ENCODE results near the gene GRK5.

Gene GRK5

GRCh38 chr10:119445935-119446317 lies 238.6 kb downstream of the GRK5 start:
- no peak for DNase-seq (ENCODE audit: low read depth)

DNA sequence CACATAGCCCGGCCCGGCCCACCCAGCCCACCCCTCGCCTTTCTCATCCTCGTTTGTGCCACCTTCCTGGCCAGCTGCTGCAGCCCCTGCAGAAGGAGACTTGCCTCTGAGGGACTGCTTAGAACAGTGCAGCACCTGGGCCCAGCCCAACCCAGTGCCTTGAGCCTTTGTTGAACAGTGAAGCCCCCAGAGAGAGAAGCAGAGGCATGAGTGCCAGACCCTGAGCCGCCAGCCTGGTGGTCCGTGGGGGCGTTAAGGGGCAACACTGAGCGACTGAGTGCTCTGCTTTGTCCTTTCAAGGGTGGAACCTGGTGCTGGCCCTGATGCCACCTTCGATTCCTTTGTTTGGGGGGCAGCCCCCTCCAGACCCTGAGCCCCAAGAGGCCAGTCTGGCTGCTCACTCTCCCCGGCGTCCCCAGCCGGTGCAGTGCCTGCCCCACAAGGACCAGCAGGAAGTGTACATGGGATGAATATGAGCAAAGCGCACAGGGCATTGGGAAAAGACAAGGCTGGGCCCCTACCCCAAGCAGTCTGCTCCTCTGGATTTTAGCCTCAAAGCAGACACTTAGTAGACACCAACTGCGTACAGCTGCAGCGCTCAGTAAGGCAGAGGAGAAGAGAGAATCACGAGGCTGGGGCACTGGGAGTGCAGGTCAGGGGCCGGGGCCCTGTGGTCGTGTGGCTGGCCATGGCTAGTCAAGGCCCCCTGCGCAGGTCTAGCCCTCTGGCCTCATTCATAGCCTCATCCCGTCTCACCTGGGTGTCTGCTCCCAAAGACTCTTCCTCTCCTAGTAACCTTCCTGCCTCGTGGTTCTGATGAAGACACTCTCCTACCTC lies 239.3 kb downstream of the GRK5 start:
- no peak for DNase-seq (ENCODE audit: low read depth)

GRCh38 chr10:119447421-119447820 lies 240.1 kb downstream of the GRK5 start:
- no peak for DNase-seq (ENCODE audit: low read depth)

DNA sequence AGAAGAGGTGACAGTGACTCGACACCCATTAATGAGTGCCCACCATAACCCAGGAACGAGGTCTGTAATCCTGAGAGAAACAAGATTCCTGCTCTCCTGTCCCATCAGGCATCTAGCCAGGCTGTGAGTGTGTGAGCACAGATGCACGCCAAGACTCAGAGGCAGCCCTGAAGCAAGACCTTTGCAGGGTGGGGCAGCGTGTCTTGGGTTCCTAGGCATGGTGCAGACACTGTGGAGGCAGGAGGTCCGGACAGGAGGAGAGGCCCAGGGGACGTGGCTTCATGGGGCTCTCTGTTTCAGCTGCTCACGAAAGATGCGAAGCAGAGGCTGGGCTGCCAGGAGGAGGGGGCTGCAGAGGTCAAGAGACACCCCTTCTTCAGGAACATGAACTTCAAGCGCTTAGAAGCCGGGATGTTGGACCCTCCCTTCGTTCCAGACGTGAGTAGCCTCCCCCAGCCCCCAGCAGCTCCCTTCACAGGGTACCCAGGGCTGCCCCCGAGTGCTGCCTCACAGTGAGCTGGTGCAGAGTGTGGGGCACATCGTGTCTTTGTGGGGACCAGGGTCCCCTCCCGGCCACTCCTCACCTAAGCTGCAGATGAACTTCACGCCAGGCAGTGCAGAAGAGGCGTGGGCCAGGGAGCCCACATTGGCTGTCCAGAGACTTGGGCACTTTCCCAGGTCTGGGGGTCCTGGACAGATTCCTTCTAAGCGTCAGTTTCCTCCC lies 240.6 kb downstream of the GRK5 start:
- DNase-seq (ENCODE audit: low read depth) = no peak

- no peak for DNase-seq (ENCODE audit: low read depth)
These were observed 241.5 kb downstream of the GRK5 start for GRCh38 chr10:119448628-119449584.

- no peak for DNase-seq (ENCODE audit: low read depth)
These were observed 242.5 kb downstream of the GRK5 start for GRCh38 chr10:119449760-119450461.

DNA sequence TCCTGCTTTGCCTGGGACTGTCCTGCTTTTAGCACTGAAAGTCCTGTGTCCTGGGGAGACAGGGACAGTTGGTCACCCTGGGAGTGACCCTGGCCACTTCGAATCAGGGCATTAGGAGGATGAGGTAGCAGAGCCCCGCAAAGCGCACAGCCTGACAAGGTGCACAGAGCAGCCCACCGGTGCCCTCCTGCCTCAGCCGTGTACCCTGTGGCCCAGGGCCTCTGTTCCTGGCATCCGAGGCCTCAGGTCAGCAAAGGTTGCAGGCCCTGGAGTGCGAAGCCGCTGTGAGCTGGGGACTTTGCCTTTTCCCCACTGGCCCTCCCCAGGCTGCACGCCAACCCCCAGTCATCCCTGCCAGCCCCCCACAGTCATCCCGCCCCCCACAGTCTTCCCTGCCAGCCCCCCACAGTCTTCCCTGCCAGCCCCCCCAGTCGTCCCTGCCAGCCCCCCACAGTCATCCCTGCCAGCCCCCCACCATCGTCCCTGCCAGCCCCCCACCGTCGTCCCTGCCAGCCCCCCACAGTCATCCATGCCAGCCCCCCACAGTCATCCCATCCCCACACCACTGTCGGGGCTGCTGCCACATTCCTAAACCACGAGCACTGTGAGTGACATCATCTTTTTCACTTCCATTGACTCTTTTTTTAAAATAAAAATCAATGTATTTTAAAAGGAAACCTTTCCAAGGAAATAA lies 243.4 kb downstream of the GRK5 start:
- DNase-seq (ENCODE audit: low read depth) = no peak

GRCh38 chr10:119451300-119451896 lies 244.0 kb downstream of the GRK5 start:
- no peak for DNase-seq (ENCODE audit: low read depth)

GRCh38 chr10:119452396-119452795 lies 245.0 kb downstream of the GRK5 start:
- no peak for DNase-seq (ENCODE audit: low read depth)

DNA sequence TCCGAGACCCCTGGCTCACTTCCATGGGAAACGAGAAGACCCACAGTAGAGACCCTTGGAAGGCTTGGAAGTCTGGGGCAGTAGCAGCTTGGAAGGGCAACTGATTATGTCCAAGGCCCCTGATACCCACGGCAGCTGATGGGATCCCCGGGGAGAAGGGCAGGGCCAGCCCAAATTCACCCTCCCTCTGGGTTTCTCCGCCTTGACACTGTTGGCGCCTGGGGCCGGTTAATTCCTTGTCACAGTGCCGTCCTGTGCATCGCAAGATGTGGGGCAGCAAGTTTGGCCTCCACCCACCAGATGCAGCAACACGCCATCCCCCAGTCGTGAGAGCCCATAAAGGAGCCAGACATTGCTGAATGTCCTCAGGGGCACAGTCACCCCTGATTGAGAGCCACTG lies 245.9 kb downstream of the GRK5 start:
- DNase-seq (ENCODE audit: low read depth) = no peak

DNA sequence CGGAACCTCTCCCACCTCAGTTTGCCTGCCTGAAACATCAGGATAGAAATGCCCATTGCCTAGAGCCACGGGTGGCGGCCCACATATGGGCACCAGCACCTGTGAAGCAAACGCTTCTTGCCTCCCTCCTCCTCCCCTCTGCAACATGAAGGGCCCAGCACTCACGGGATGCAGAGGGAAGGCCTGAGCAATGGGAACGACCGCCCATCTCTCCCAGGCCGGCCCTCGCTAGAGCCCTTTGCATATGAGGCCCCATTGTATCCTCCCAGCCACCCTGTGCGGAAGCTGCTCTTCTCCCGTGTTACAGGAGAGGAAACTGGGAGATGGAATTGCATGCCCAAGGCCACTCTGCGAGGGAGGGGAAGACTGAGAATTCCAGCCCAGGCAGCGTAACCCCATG lies 246.9 kb downstream of the GRK5 start:
- DNase-seq (ENCODE audit: low read depth) = no peak

- DNase-seq (ENCODE audit: low read depth) = no peak
These were observed 247.6 kb downstream of the GRK5 start for GRCh38 chr10:119454990-119455389.

DNA sequence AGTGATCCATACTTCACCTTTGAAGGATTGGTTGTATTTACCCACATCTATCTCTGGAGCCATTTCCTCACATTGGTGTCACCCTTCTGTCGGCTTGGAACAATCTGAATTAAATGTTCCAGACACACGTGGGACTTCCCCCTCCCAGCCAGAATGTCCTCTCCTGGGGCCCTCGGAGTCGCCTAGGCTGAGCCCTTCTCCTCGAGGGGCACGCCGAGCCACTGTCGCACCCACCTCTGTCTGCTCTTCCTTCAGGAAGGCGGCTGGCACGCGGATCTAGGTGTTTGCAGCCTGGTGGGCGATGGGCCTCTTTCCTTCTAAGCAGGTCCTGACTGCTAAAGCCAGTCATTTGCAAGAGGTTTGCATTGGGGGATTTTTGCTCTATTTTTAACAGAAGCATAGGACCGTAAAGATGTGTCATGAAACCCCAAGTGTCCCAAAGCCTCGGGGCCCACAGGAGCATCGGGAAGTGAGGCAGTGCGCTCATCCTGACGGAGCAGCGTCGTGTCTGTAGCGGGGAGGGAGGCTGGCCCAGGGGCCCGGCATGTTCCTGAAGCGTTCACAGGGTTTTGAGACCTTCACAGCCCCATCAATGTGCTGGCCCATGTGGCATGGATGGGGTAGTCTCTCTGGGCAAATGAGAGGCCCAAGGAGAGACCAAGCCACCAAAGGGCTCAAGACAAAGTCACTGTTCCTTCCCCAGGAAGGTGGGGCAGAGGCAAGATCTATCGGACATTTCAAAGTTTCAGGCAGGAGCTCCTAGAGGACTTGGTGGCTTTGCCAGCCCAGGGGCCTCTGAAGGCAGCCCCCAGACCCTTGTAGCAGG lies 248.5 kb downstream of the GRK5 start:
- DNase-seq (ENCODE audit: low read depth) = no peak

DNA sequence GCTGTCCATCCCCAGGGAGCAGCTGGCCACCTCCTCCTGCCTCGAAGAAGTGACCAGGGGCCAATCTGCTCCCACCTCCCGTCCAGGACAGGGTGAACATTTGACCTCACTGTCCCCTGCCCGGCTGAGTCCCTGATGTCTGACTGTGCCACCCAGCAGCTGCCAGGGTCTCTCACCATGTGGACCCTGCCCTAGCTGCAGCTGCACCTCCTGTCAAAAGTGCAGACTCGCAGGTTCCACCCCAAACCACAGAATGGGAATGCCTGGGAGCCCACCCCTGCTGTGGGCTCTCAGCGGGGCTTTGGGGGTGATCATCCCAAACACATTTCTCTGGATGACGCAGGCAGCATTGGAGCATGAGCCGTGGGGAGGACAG lies 249.1 kb downstream of the GRK5 start:
- no peak for DNase-seq (ENCODE audit: low read depth)

DNA sequence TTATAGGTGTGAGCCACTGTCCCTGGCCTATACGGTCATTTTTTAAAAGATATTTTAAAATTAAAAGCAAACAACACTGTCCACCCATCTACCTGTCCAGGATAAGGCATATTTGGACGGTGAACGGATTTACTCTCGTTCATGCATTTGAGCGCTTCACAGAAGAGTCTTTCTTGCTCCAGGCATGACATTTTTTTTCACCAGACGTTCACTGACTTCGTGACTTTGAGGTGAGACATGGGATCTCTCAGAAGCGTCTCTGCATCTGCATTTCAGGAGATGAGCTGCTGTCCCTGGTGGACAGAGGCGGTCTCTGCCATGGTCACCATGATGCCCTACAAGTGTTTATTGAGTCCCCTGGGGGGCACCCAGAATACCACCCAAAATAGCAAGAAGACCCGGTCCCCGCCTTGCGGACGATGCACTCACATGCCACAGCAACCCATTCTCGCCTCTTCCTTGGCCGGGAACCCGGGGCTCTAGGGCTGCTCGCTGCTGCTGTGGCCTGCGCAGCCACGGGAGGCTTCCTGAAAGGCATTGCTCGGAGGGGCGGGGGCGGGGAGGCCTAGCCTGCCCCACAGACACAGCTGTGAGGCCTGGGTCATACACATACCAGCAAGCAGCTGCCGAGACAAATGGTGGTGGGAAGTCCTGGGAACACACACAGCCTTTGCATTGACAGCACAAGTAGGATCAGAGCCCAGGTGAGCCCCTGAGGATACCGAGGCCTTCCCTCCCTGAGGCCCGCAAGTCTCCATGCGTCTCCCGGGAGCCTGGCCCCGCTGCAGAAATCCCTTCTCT lies 250.8 kb downstream of the GRK5 start:
- no peak for DNase-seq (ENCODE audit: low read depth)

GRCh38 chr10:119459681-119460340 lies 252.4 kb downstream of the GRK5 start:
- no peak for DNase-seq (ENCODE audit: low read depth)

DNA sequence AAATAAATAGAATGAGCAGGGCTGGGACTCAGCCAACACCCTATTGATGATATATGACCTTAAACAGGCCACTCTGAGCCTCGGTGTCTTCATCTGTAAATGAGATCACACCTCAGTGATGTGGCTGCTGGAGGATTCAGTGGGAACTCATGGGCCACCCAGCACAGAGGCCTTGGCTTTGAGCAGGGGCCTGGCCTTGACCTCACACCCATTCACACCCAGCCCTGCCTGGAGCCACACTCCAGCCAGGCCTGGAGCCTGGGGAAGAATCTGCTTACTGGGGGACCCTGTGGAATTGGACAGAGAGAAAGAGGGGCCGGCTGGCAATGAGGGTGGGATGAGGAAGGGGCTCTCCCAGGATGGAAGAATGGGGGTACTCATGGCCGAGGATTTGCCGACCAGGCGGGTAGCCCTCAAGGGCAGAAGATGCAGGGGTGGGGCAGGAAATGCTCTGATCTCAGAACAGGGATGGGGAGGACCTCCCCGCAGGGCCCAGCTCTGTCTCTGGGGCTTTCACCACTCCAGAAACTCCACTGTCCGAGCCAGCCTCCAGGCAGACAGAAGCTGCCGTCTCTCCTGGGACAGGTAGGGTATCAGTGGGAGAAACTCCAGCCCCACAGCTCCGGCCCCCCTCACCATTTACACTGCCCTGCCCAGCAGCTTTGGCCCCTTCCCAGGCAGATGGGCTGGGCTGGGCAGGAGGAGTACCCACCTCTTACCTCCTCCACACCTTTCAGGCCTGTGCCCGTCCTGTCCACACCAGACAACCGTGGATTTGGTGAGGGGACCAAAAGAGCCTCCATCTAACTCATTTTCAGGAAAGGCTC lies 253.2 kb downstream of the GRK5 start:
- no peak for DNase-seq (ENCODE audit: low read depth)

- no peak for DNase-seq (ENCODE audit: low read depth)
These were observed 254.0 kb downstream of the GRK5 start for GRCh38 chr10:119461380-119461779.
